IMR-90 (cell line): ENCODE results near the gene CFHR1. TPM values are rescaled to one million over a fixed set of nuclear protein-coding genes. Genes with fewer than 3 reads are reported as not detected.
"Not testable (repeated sequence)": the region's sequence is repeated elsewhere in the genome, so short reads cannot be mapped to it uniquely, and the experiment has no call there.

Experiments
- ATAC-seq: fragments of 200-7000 bp; cut with Tn5 transposase; 2 replicates; pipeline ENCODE4 v1.9.1; 2020; ENCODE audit warnings: low read depth, mild to moderate bottlenecking, moderate library complexity
- BruUV-seq: library from RNA; stranded (reverse); fragments of 400-500 nt; replicated peaks from 2 replicates; lab custom pipeline; 2021; lab: Mats Ljungman, UMichigan
- CTCF ChIA-PET: fragments of 300-600 bp; formaldehyde crosslinking; extraction: SDS; loops from one replicate; lab custom pipeline; 2021; ENCODE audit warnings: antibody characterized with exemption; lab: Yijun Ruan, JAX
- POLR2A ChIA-PET: fragments of 300-600 bp; sonication (Branson Sonifier 250); formaldehyde crosslinking; loops from one replicate; lab custom pipeline; 2022; ENCODE audit warnings: antibody characterized with exemption; ENCODE audit not compliant: unreplicated experiment; lab: Charles Lee
- DNase-seq: peaks from one replicate; pipeline ENCODE4 v3.0.0; 2013
- H2AFZ ChIP-seq: replicated peaks from 2 replicates; pipeline ENCODE3; 2013; ENCODE audit warnings: low read length, mild to moderate bottlenecking; ENCODE audit not compliant: poor library complexity
- H2AK5ac ChIP-seq: 2 replicates; pipeline ENCODE4 v1.6.1; 2013; ENCODE audit warnings: low read depth, low read length, inconsistent platforms
- H2AK9ac ChIP-seq: replicated peaks from 2 replicates; pipeline ENCODE3; 2013; ENCODE audit warnings: mild to moderate bottlenecking, low read depth, low read length, moderate library complexity; ENCODE audit not compliant: poor library complexity
- H2BK120ac ChIP-seq: 2 replicates; pipeline ENCODE4 v1.6.1; 2013; ENCODE audit warnings: low read depth, low read length, inconsistent platforms
- H2BK15ac ChIP-seq: 3 replicates; pipeline ENCODE4 v1.6.1; 2013; ENCODE audit warnings: low read depth, low read length, inconsistent platforms
- H2BK20ac ChIP-seq: 2 replicates; pipeline ENCODE4 v1.6.1; 2013; ENCODE audit warnings: low read depth, mild to moderate bottlenecking, inconsistent platforms, low read length, moderate library complexity
- H2BK5ac ChIP-seq: 2 replicates; pipeline ENCODE4 v1.6.1; 2013; ENCODE audit warnings: mild to moderate bottlenecking, low read depth, low read length, inconsistent platforms; ENCODE audit not compliant: poor library complexity, severe bottlenecking
- H3K14ac ChIP-seq: replicated peaks from 2 replicates; pipeline ENCODE4 v1.6.1; 2013; ENCODE audit warnings: low read depth, low read length, inconsistent platforms
- H3K18ac ChIP-seq: 2 replicates; pipeline ENCODE4 v1.6.1; 2013; ENCODE audit warnings: low read depth, low read length, control low read depth
- H3K23ac ChIP-seq: 2 replicates; pipeline ENCODE4 v1.6.1; 2013; ENCODE audit warnings: low read depth, low read length, inconsistent platforms
- H3K27ac ChIP-seq: 2 replicates; pipeline ENCODE4 v1.5.1; 2013; ENCODE audit warnings: mild to moderate bottlenecking, control low read depth, low read length; ENCODE audit not compliant: insufficient read depth
- H3K27me3 ChIP-seq: 2 replicates; pipeline ENCODE4 v1.6.1; 2013; ENCODE audit warnings: low read length; ENCODE audit not compliant: control insufficient read depth, insufficient read depth
- H3K36me3 ChIP-seq: 2 replicates; pipeline ENCODE4 v1.6.1; 2013; ENCODE audit warnings: low read length, mixed read lengths; ENCODE audit not compliant: control insufficient read depth, insufficient read depth
- H3K4ac ChIP-seq: 2 replicates; pipeline ENCODE4 v1.6.1; 2013; ENCODE audit warnings: low read depth, low read length, inconsistent platforms
- H3K4me1 ChIP-seq: 2 replicates; pipeline ENCODE4 v1.6.1; 2013; ENCODE audit warnings: low read length, mixed read lengths; ENCODE audit not compliant: control insufficient read depth, insufficient read depth
- H3K4me2 ChIP-seq: 2 replicates; pipeline ENCODE4 v1.6.1; 2013; ENCODE audit warnings: low read depth, mild to moderate bottlenecking, control low read depth, low read length, moderate library complexity
- H3K4me3 ChIP-seq: 2 replicates; pipeline ENCODE4 v1.5.1; 2013; ENCODE audit warnings: low read depth, mild to moderate bottlenecking, control low read depth, low read length, moderate library complexity; ENCODE audit not compliant: insufficient read depth
- H3K56ac ChIP-seq: 2 replicates; pipeline ENCODE4 v1.6.1; 2013; ENCODE audit warnings: low read length, inconsistent platforms; ENCODE audit not compliant: insufficient read depth; ENCODE audit errors: extremely low read depth
- H3K79me1 ChIP-seq, 2 experiments: 2 replicates each; pipeline ENCODE4 v1.6.1; 2013; ENCODE audit warnings: low read length in 2 of 2, inconsistent platforms in 1 of 2, low read depth in 1 of 2
- H3K9ac ChIP-seq: 2 replicates; pipeline ENCODE4 v1.6.1; 2013; ENCODE audit warnings: low read depth, low read length, control low read depth
- H3K9me1 ChIP-seq: 2 replicates; pipeline ENCODE4 v1.6.1; 2013; ENCODE audit warnings: low read length, inconsistent platforms; ENCODE audit not compliant: insufficient read depth
- H3K9me3 ChIP-seq: 2 replicates; pipeline ENCODE4 v1.6.1; 2013; ENCODE audit warnings: low read length; ENCODE audit not compliant: control insufficient read depth, insufficient read depth
- H4K20me1 ChIP-seq: 2 replicates; pipeline ENCODE4 v1.6.1; 2013; ENCODE audit warnings: low read length, inconsistent platforms; ENCODE audit not compliant: insufficient read depth
- H4K5ac ChIP-seq: 2 replicates; pipeline ENCODE4 v1.6.1; 2013; ENCODE audit warnings: mild to moderate bottlenecking, low read depth, low read length, control low read depth
- H4K8ac ChIP-seq, 2 experiments: 2 replicates each; pipeline ENCODE4 v1.6.1; 2013; ENCODE audit warnings: low read depth in 2 of 2, low read length in 2 of 2, control low read depth in 1 of 2, inconsistent platforms in 1 of 2
- H4K91ac ChIP-seq: 2 replicates; pipeline ENCODE4 v1.6.1; 2013; ENCODE audit warnings: low read depth, low read length, inconsistent platforms; ENCODE audit not compliant: insufficient read depth
- FOS ChIP-seq: fragments of 150-350 bp; IDR thresholded peaks from 2 replicates; pipeline ENCODE4 v1.6.1; 2016; ENCODE audit warnings: low read depth, low read length
- MXI1 ChIP-seq: IDR thresholded peaks from 2 replicates; pipeline ENCODE4 v1.6.1; 2012; ENCODE audit warnings: low read depth, mild to moderate bottlenecking, low read length, moderate library complexity, borderline replicate concordance
- POLR2A ChIP-seq: IDR thresholded peaks from 2 replicates; pipeline ENCODE4 v1.6.1; 2012; ENCODE audit warnings: mild to moderate bottlenecking, low read depth, low read length
- WGBS, 2 experiments: methylation state at CpG; one replicate each; pipeline versions ENCODE4 v1.1.5 to v1.1.7; 2013; ENCODE audit warnings: missing lambda C conversion rate in 2 of 2; ENCODE audit not compliant: insufficient read length in 1 of 2; ENCODE audit errors: extremely low coverage in 2 of 2; 5-methylcytosine and 5-hydroxymethylcytosine counted together
- dilution Hi-C: fragments of 300-500 bp; cut with HindIII; formaldehyde crosslinking; loops from one replicate; pipeline ENCODE4 v1.14.3; 2018; ENCODE audit warnings: low sequenced_read_pairs; ENCODE audit not compliant: unreplicated experiment
- in situ Hi-C: fragments of 300-500 bp; cut with MboI; formaldehyde crosslinking; loops from 3 replicates; pipeline ENCODE4 v1.14.3; 2019; ENCODE audit warnings: low sequenced_read_pairs, inconsistent platforms, mixed read lengths
- intact Hi-C: fragments of 100-400 bp; cut with micrococcal nuclease; formaldehyde crosslinking; loops from 2 replicates; pipeline ENCODE4 v1.10.0; 2022
- polyA plus RNA-seq, 3 experiments: library from polyadenylated mRNA; depleted of rRNA; stranded (reverse); fragments of >200 nt; gene quantifications; 2 replicates each; pipeline ENCODE4 v1.2.3, GENCODE V29; 2012; ENCODE audit warnings: low replicate concordance in 1 of 3
- total RNA-seq: library from RNA; depleted of rRNA; stranded (reverse); fragments of >200 nt; gene quantifications from 2 replicates; pipeline ENCODE4 v1.2.3, GENCODE V29; 2012

The CFHR1 gene
- total and polyA plus RNA-seq, 2 of the 4 experiments (the other 2 are of a cell fraction) = not detected

- Histone ChIP-seq H3K4me2 (no peak overlapping the region), H3K9ac (no peak overlapping the region), H3K36me3 (no peaks in the 10 kb centered on the region), H3K4ac (no peak overlapping the region), H3K23ac (no peak overlapping the region), H2BK20ac (no peak overlapping the region), H3K27me3 (no peaks in the 10 kb centered on the region), H2BK120ac (no peak overlapping the region), H3K27ac (no peak overlapping the region), H3K9me1 (no peaks in the 10 kb centered on the region), H2AK9ac (no peak overlapping the region), H3K18ac (no peak overlapping the region), H3K79me1 (no peaks in the 10 kb centered on the region), H3K14ac (no peak overlapping the region), H4K20me1 (no peaks in the 10 kb centered on the region), H2BK15ac (no peak overlapping the region), H2BK5ac (no peak overlapping the region), H3K4me1 (no peaks in the 10 kb centered on the region), H2AK5ac (no peak overlapping the region), H4K8ac (no peak overlapping the region), H3K9me3 (no peaks in the 10 kb centered on the region), H2AFZ (no peak overlapping the region), H4K91ac (no peak overlapping the region), H4K5ac (no peak overlapping the region), H3K56ac (no peak overlapping the region), H3K4me3 (no peak overlapping the region)
- no peak for TF ChIP-seq FOS
- no peak for TF ChIP-seq POLR2A
- no peak for TF ChIP-seq MXI1
- intact Hi-C loops (no loop called here), dilution Hi-C loops (no loop called here), in situ Hi-C loops (no loop called here)
- DNase-seq (no peak), ATAC-seq (no peak)
- ChIA-PET CTCF (interaction anchor here (0.8 kb wide), 1 partner anchor 9 kb away, joined by 3 read pairs; no protein-coding TSS in a partner anchor), POLR2A (no interaction called here)
- no TSS peak for BruUV-seq
- WGBS, 2 experiments = no CpG with 5 or more reads among the region's 1 CpG
Measured at GRCh38 chr1:196779093-196779492, 40.4 kb upstream of the CFHR1 start.

- H3K14ac ChIP-seq, H3K79me1 ChIP-seq, BruUV-seq, dilution Hi-C loops, H2BK20ac ChIP-seq, H3K9ac ChIP-seq, H2AFZ ChIP-seq, H3K27ac ChIP-seq, H4K91ac ChIP-seq, H3K18ac ChIP-seq, H3K4me3 ChIP-seq, H3K36me3 ChIP-seq, H3K4me1 ChIP-seq, H3K9me1 ChIP-seq, H4K8ac ChIP-seq, H2BK15ac ChIP-seq, H3K4me2 ChIP-seq, ATAC-seq, H4K20me1 ChIP-seq, intact Hi-C loops, H2AK5ac ChIP-seq, H3K56ac ChIP-seq, H2BK5ac ChIP-seq, H3K23ac ChIP-seq, H4K5ac ChIP-seq, H2AK9ac ChIP-seq, CTCF ChIA-PET, POLR2A ChIA-PET, in situ Hi-C loops, H2BK120ac ChIP-seq, DNase-seq, H3K4ac ChIP-seq, H3K9me3 ChIP-seq, H3K27me3 ChIP-seq: not testable (repeated sequence)
- WGBS, 2 experiments = no CpG with 5 or more reads among the region's 1 CpG
Measured at GRCh38 chr1:196791252-196791651, 28.3 kb upstream of the CFHR1 start.
